Skeletal muscle cell (primary cell): Measurements from ENCODE around the gene CAPN5.

Experiments
- DNase-seq: peaks from one replicate; pipeline ENCODE4 v3.0.0-alpha.2; 2010; ENCODE audit warnings: low read depth
- H3K4me3 ChIP-seq: 2 replicates; pipeline ENCODE4 v1.5.1; 2011; ENCODE audit warnings: low read depth, mild to moderate bottlenecking, control low read depth, low read length, moderate library complexity

The CAPN5 gene

DNA sequence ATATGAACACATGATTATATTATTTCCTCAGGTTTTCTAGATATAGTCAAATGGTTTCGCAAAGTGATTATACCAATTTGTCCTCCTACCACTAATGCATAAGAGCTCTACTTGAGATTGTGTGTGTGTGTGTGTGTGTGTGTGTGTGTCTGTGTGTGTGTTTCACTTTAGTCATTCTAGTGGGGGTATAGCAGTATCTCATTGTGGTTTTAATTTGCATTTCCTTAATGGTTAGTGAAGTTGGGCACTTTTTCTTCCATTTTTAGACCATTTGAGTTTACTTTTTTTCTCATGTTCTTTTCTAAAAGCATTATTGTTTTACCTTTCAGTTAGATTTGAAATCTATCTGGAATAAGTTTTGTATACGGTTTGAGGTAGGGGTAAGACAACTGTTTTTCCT is 12.9 kb downstream of the CAPN5 start:
- no peak for DNase-seq
- no peak overlapping the region for H3K4me3 ChIP-seq

DNA sequence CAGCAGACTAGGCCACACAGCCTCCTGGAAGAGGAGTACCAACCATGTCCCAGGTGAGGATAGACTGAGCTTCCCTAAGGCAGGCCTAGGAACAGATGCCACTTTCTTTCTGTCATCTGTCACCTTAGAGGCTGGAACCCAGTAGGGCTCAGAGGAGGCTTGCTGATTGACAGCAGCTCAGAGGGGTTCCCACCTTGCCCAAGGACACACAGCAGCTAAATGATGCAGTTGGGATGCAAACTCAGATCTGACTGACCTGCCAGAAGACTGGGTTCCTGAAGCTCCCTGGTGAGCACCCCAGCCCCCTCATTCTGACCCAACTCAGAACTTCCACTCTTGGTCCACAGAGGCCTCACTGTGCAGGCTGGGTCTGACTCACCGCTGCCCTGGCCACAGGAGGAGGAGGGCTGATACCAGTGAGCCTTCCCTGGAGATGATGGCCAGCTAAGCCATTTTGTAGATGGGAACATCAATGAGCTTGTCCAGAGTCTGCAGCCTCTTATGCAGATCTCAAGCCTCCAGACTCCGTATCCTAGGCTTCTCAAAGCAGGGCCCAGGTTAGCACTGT is 14.0 kb downstream of the CAPN5 start:
- no peak overlapping the region for H3K4me3 ChIP-seq
- DNase-seq = no peak

DNA sequence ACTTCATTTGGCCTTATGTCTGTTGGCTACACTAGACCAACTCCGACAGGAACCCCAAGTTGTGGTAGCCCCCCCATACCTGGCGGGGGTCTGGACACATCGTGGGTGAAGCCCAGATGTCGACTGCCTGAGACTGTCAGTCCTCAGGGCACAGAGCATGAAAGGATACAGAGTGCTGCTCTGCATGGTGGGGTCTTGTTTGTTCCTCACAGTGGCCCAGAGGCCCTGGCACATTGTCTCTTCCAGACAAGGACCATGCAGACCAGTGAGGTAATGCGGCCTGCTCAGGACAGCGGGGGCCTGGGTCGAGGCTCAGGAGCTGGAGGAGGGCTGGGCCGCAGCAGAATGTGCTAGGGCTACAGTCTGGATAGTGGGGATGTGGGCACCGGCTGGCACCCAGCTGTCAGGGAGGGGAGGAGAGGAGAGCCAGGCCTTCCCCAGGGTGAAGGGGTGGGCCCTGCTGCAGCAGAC is 14.6 kb downstream of the CAPN5 start:
- H3K4me3 ChIP-seq = no peak overlapping the region
- DNase-seq = no peak

DNA sequence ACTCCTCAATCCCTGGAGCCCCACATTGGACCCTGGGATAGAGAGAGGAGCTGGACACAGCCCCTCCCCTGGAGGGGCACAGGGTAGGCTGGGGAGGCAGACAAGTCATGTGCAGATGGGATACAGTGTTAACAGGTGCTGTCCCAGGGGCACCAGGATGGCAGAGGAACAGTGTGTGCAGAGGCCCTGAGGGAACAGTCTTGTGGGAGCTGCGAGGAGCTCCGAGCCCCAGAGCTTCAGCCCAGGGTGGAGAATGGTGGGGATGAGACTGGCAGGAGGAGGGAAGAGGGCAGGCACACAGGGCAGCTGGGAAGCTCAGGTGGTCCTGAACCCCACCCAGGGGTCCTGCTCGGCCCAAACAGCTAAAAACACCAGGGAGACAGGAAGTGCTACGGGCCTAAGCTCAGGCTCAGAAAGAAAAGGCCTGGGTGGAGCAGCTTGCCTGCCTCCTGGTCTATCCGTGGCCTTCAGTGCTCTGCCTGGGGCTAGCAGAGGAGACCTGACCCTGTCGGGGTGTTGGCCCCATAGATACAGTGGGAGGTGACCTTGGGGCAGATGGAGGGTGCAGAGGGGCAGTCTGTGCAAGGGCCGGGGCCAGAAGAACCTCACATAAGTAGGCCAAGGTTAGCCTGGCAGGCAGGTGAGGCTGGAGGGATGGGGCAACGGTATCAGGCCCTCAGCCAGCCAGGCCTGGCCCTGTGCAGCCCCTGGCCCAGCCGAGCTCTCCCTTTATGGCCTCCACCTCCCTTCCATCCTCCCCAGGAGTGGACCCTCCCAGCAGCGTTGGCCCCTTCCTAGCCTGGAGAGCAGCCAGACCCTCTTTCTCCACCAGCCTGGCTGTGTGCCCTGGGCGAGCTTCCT is 15.4 kb downstream of the CAPN5 start:
- no peak for DNase-seq
- H3K4me3 ChIP-seq = no peak overlapping the region

DNA sequence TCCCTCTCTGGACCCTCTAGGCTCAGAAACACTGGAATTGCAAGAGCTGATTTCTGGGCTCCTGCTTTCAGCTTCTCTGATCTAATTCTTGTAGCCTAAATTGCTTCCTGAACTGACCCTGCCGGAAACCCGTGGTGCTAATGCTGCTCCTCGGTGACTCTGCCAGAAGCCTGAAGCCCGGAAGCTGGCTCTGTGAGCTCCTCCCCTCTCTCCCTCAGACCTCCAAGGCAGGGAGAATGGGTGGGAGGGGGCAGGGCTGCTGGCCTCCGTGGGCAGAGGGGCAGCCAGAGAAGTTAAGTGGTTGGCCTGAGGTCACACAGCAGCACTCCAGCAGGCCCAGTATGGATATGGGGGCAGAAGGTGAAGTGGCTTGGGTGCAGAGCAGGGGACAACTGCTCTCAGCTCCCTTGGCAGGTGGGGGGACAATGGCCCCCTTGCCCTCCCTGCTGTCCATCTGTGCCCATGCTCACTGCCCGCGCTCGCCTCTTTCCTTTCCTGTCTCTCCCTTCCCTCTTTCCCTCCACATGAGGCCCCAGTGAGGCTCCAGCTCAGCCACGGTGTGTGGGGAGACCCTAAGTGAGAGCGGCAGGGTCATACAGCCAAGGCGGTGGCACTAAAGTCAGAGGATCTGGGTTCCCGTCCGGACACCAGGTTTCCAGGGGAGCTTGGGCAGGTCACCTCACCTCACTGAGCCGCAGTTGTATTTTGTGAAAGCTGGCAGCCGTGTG is 16.2 kb downstream of the CAPN5 start:
- no peak for DNase-seq

DNA sequence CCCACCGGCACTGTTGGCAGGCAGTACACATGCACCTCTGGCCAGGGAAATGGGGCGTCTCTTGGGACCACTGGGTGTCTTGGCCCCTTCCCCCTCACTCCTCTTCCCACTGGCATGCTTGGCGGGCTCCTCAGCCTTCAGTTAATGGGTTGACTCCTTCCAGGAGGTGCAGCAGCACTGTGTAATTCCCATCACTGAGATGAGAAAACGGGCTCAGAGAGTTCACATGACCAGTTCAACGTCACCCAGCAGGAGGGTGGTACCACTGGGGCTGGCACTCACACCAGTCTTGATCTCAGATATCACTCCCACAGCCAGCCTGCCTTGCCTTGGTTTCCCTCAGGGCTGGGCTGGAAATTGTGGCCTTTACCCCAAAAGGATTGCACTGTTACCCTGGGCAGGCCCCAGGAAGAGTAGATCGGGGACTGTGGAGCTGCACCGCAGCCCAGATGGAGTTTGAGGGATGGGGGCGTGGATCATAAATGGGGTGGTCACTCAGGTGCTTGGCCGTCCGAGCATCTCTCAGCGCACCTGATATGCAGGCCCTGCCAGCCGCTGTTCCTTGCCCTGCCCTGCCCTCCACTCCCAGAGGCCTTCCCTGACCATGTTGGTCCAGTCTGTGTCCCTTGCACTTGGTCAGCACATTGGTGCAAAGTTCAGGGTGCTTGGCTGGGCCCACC is 16.9 kb downstream of the CAPN5 start:
- DNase-seq = no peak
- H3K4me3 ChIP-seq = no peak overlapping the region

More for the DNA sequence above, 16.2 kb downstream of the CAPN5 start:
- H3K4me3 ChIP-seq = no peak overlapping the region

DNA sequence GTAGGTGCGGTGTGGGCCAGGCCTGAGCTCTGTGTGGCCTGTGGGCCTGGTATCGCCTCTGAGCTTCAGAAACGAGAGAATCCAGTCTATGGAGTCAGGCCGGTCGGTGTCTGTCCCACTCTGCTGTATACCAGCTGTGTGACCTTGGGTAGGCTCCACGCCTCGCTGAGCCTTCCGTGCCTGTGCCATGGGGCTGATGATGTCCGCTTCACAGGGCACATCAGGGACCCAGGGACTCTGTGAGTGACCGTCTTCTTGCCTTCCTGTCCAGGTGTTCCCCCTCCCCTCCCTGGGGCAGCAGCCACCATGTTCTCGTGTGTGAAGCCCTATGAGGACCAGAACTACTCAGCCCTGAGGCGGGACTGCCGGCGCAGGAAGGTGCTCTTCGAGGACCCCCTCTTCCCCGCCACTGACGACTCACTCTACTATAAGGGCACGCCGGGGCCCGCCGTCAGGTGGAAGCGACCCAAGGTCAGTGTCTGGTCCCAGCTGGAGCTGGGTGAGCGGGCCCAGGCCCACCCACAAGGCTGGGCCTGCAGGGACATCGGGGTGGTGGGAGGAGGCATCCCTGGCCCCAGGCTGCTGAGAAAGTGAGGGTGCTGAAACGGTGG is 17.9 kb downstream of the CAPN5 start:
- no peak overlapping the region for H3K4me3 ChIP-seq
- no peak for DNase-seq

DNA sequence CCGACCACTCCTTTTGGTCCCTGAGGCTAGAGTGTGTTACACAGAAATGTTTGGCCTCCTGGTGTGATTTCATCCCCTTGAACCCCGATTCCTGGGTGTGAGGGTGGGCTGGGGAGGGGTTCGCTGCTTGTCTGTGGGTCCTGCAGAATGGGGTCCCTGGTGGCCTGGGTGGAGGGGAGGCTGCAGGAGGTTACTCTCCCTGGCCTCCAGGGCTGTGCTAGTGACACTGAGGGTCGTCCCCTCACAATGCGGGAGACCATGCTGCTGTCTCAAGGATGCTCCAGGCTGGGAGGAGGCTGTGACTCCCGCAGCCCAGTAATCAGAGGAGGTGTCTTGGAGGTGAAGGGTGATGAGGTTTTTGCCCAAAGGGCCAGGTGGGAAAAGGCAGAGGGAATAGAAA is 18.9 kb downstream of the CAPN5 start:
- H3K4me3 ChIP-seq = no peak overlapping the region
- no peak for DNase-seq

DNA sequence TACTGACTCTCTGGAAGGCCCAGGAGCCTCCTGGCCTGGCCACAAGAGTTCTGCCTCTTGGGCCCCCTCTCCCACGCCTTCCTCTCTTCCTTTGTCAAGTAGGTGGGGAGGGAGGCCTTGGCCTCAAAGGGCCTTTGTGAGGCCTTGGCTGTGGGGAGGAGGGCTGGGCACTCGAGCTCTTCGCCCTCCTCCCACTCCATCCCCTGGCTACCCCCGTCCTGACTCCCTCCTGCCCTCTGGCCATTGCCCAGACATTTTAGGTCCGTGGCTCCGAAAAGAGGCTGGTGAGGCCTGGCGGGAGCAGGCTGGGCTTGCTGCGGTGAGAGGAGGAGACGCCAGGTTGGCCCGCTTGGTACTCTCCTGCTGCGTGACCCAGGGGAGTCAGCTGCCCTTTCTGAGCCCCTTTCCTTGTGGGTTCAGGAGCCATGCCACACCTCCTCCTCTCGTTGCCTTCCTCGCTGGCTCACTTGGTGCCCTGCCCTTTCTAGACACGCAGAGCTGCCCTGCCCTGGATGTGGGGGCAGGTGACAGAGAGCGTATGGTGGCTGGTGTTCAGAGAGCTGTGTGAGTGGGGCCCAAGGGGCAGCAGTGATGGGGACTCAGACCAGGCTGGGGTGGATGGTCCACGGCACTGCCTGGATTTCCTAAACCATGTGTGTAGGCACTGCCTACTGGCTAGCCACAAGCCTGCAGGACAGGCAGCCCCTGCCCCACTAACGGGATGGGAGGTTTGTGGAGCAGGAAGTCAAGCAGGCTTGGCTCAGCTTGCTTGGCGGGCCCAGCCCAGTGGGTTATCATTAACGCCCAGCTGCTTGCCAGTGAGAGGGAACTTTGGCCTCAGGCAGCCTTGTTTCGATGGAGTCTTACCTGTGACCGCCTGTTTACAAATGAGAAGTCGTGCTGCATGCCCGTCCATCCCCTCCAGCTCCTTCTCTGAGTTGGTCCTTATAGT is 20.0 kb downstream of the CAPN5 start:
- no peak for DNase-seq
- no peak overlapping the region for H3K4me3 ChIP-seq

DNA sequence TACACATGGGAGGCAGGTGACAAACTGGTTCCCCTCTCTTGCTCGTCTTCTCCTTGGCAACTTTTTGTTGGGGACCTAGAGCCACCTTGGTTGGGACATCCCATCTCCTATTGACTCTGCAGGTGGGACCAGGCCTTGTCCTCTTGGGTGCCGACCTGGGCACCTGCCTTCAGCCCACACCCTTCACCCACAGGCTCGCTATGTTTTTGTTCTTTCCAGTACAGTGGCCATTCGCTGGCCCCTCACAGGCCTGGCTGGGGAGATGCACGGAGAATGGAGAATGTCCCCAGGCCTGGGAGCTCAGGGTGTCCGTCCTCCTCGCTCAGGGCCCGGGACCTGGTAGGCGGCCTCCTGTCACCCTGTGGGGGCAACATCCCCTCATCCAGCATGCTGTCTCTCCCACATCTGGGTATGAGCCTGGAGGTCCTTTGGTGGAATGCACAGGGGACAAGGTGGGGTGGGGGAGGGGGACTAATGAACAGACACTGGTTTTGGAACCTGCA is 21.0 kb downstream of the CAPN5 start:
- no peak overlapping the region for H3K4me3 ChIP-seq
- DNase-seq = no peak

DNA sequence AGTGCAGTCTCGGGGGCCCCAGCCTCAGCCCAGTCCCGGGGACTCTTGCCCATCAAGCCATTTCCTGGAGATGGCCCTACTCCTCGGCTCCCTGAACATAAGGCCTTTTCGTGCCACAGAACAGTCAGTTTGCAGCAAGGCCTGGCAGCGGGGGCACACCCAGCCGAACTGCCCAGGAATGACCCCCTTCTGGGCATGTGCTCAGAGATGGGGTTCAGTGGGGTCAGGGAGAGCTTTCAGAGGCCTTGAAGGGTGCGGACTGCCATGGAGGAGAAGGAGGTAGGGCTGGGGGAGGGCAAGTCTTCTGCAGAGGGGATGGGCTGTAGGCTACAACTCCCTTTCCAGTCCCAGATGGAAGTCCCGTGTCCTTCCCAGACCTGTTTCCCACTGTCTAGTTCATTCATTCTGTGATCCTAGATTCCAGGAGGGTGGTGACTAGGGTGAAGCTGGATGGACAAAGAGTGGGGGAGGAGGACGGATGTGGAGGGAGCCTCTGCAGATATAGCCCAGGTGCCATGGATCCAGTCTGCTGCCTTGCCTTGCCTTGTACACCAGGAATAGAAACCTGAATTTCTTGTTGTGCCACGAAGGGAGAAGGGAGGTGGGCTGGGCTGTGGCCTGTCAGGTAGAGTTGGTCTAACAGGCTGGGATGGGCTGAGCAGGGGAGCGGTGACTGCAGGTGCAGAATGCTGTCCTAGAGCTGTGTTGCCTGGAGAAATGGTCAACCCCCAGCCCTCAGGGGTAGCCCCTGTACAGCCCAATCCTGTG is 21.6 kb downstream of the CAPN5 start:
- H3K4me3 ChIP-seq = no peak overlapping the region

DNA sequence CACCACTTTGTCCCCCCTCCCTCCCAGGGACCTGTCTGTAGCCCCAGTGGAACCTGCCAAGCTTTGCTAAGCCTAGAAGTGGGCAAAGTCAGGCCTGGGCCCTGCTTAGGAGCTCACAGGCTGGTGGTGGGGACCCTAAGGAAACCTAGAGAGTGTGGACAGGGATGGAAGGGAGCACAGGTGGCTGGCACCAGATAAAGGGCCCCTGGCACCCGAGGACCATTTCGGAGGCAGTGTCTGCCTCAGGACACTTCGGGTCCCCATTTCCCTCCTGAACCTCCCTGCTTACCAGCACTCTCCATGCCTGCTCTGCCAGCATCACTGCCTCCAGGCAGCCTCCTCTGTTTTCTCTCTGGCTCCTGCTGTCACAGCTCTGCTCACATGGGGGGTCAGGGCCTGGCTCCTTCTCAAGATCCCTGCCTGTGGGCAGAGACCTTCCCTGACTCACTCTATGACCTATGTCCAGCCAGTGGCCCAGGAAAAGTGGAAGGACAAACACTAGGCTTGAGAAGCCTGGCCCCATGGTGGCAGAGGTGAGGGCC is 22.3 kb downstream of the CAPN5 start:
- H3K4me3 ChIP-seq = no peak overlapping the region
- no peak for DNase-seq

More for the DNA sequence above, 21.6 kb downstream of the CAPN5 start:
- no peak for DNase-seq

DNA sequence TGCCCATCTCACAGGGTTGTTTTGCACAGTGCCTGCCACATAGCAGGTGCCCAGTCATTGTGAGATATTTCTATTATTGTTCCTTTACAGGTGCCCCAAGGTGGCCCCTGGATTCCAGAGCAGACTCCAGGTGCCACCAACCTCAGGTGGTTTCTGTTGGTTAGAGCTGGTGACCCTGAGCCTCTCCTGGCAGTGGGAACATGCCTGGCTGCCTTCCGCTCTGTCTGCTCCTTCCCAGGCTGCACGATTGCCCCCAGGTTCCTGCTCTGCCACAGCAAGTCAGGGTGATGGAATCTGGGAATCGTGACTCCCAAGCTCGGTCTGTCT is 23.2 kb downstream of the CAPN5 start:
- DNase-seq = no peak
- H3K4me3 ChIP-seq = no peak overlapping the region

DNA sequence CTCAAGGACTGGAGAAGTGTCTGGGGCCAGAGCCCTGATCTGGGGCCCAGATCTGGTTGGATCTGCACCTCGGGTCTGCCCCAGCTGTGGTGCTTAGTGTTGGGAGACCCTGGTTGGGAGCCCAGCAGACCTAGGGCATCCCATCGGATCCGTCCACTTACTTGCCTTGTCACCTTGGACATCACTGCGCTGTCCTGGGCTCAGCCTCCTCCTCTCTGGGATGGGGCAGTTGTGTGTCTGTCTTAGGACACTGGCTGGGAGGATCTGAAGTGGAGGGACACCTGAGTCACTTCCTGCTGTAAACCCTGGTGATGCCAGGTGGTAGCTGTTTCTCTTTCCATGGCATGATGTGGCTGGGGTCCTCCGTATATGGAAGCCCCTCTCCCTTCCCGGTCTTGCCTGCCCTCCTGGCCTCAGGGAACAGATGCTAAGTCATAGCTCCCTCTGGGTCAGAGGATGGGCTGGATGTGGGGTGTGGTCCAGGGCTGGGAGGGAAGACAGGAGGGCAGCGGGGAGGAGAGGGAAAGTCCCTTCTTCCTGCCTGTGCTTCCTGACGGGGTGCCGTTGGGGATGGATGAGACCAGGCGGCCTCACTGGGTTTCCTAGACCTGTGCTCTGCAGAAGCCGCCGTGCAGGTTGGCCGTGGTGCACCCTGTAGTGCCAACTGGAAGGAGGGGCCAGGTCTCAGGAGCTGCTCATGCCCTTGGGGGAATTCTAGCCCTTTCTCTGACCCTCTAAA is 23.8 kb downstream of the CAPN5 start:
- no peak for DNase-seq
- no peak overlapping the region for H3K4me3 ChIP-seq

DNA sequence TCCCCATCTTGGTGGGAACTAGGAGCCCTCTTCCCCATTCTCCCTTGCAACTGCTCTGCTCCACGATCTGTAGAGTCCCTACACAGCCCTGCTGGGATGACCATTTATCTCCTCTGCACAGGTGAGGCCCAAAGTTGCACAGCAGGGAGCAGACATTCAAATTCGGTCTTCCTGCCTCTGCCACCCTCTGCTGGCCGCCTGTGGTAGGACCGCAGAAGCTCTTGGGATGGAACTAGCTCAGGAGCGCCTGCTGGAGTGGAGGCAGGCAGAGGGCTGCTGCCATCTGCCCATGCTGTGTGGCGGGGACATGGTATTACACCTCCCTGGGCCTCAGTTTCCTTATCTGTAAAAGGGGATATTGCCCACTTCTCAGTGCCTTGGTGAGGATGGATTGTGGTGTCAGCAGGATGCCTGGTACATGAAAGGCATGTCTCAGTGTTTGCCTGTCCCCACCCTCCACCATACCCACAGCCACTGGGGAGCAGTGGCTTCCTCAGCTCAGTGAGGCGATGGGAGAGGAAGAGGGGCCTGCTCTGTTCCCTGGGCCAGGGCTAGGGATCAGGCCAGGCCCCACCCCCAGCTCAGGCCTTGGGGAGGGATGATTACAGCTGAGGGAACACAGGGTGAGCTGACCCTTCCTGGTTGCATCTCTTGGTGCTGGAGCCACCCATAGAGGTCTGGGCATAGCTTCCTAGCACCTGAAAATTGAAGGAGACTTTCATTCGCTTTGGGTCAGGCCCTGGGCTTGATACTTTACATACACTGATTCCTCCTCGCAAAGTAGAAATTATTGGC is 24.6 kb downstream of the CAPN5 start:
- DNase-seq = no peak
- H3K4me3 ChIP-seq = no peak overlapping the region

DNA sequence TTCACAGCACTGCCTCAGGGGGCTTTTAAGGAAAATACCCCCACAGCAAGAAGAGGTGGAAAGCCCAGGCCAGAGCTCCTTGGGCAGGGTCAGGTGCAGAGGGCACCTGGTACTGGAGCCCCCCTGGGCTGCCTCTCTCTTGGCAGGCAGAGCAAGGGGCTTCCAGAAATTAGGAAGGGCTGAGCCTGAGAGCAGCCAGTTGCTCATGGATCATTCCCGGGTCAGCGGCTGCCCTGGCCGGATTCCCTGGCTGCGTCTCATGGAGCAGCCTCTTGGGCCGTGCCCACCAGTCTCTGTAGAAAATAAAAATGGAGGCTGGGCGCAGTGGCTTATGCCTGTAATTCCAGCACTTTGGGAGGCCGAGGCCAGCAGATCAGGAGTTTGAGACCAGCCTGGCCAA is 25.6 kb downstream of the CAPN5 start:
- no peak for DNase-seq
- no peak overlapping the region for H3K4me3 ChIP-seq
